IMR-90 (cell line): ENCODE data around the gene CYTH4. TPM values are rescaled to one million over a fixed set of nuclear protein-coding genes. Genes with fewer than 3 reads are reported as not detected.

ENCODE experiments used
- ATAC-seq: fragments of 200-7000 bp; cut with Tn5 transposase; 2 replicates; pipeline ENCODE4 v1.9.1; 2020; ENCODE audit warnings: low read depth, mild to moderate bottlenecking, moderate library complexity
- BruUV-seq: library from RNA; stranded (reverse); fragments of 400-500 nt; replicated peaks from 2 replicates; lab custom pipeline; 2021; lab: Mats Ljungman, UMichigan
- CTCF ChIA-PET: fragments of 300-600 bp; formaldehyde crosslinking; extraction: SDS; loops from one replicate; lab custom pipeline; 2021; ENCODE audit warnings: antibody characterized with exemption; lab: Yijun Ruan, JAX
- POLR2A ChIA-PET: fragments of 300-600 bp; sonication (Branson Sonifier 250); formaldehyde crosslinking; loops from one replicate; lab custom pipeline; 2022; ENCODE audit warnings: antibody characterized with exemption; ENCODE audit not compliant: unreplicated experiment; lab: Charles Lee
- DNase-seq: peaks from one replicate; pipeline ENCODE4 v3.0.0; 2013
- H2AFZ ChIP-seq: replicated peaks from 2 replicates; pipeline ENCODE3; 2013; ENCODE audit warnings: low read length, mild to moderate bottlenecking; ENCODE audit not compliant: poor library complexity
- H2AK5ac ChIP-seq: 2 replicates; pipeline ENCODE4 v1.6.1; 2013; ENCODE audit warnings: low read depth, low read length, inconsistent platforms
- H2AK9ac ChIP-seq: replicated peaks from 2 replicates; pipeline ENCODE3; 2013; ENCODE audit warnings: mild to moderate bottlenecking, low read depth, low read length, moderate library complexity; ENCODE audit not compliant: poor library complexity
- H2BK120ac ChIP-seq: 2 replicates; pipeline ENCODE4 v1.6.1; 2013; ENCODE audit warnings: low read depth, low read length, inconsistent platforms
- H2BK15ac ChIP-seq: 3 replicates; pipeline ENCODE4 v1.6.1; 2013; ENCODE audit warnings: low read depth, low read length, inconsistent platforms
- H2BK20ac ChIP-seq: 2 replicates; pipeline ENCODE4 v1.6.1; 2013; ENCODE audit warnings: low read depth, mild to moderate bottlenecking, inconsistent platforms, low read length, moderate library complexity
- H2BK5ac ChIP-seq: 2 replicates; pipeline ENCODE4 v1.6.1; 2013; ENCODE audit warnings: mild to moderate bottlenecking, low read depth, low read length, inconsistent platforms; ENCODE audit not compliant: poor library complexity, severe bottlenecking
- H3K14ac ChIP-seq: replicated peaks from 2 replicates; pipeline ENCODE4 v1.6.1; 2013; ENCODE audit warnings: low read depth, low read length, inconsistent platforms
- H3K18ac ChIP-seq: 2 replicates; pipeline ENCODE4 v1.6.1; 2013; ENCODE audit warnings: low read depth, low read length, control low read depth
- H3K23ac ChIP-seq: 2 replicates; pipeline ENCODE4 v1.6.1; 2013; ENCODE audit warnings: low read depth, low read length, inconsistent platforms
- H3K27ac ChIP-seq: 2 replicates; pipeline ENCODE4 v1.5.1; 2013; ENCODE audit warnings: mild to moderate bottlenecking, control low read depth, low read length; ENCODE audit not compliant: insufficient read depth
- H3K27me3 ChIP-seq: 2 replicates; pipeline ENCODE4 v1.6.1; 2013; ENCODE audit warnings: low read length; ENCODE audit not compliant: control insufficient read depth, insufficient read depth
- H3K36me3 ChIP-seq: 2 replicates; pipeline ENCODE4 v1.6.1; 2013; ENCODE audit warnings: low read length, mixed read lengths; ENCODE audit not compliant: control insufficient read depth, insufficient read depth
- H3K4ac ChIP-seq: 2 replicates; pipeline ENCODE4 v1.6.1; 2013; ENCODE audit warnings: low read depth, low read length, inconsistent platforms
- H3K4me1 ChIP-seq: 2 replicates; pipeline ENCODE4 v1.6.1; 2013; ENCODE audit warnings: low read length, mixed read lengths; ENCODE audit not compliant: control insufficient read depth, insufficient read depth
- H3K4me2 ChIP-seq: 2 replicates; pipeline ENCODE4 v1.6.1; 2013; ENCODE audit warnings: low read depth, mild to moderate bottlenecking, control low read depth, low read length, moderate library complexity
- H3K4me3 ChIP-seq: 2 replicates; pipeline ENCODE4 v1.5.1; 2013; ENCODE audit warnings: low read depth, mild to moderate bottlenecking, control low read depth, low read length, moderate library complexity; ENCODE audit not compliant: insufficient read depth
- H3K56ac ChIP-seq: 2 replicates; pipeline ENCODE4 v1.6.1; 2013; ENCODE audit warnings: low read length, inconsistent platforms; ENCODE audit not compliant: insufficient read depth; ENCODE audit errors: extremely low read depth
- H3K79me1 ChIP-seq, 2 experiments: 2 replicates each; pipeline ENCODE4 v1.6.1; 2013; ENCODE audit warnings: low read length in 2 of 2, inconsistent platforms in 1 of 2, low read depth in 1 of 2
- H3K9ac ChIP-seq: 2 replicates; pipeline ENCODE4 v1.6.1; 2013; ENCODE audit warnings: low read depth, low read length, control low read depth
- H3K9me1 ChIP-seq: 2 replicates; pipeline ENCODE4 v1.6.1; 2013; ENCODE audit warnings: low read length, inconsistent platforms; ENCODE audit not compliant: insufficient read depth
- H3K9me3 ChIP-seq: 2 replicates; pipeline ENCODE4 v1.6.1; 2013; ENCODE audit warnings: low read length; ENCODE audit not compliant: control insufficient read depth, insufficient read depth
- H4K20me1 ChIP-seq: 2 replicates; pipeline ENCODE4 v1.6.1; 2013; ENCODE audit warnings: low read length, inconsistent platforms; ENCODE audit not compliant: insufficient read depth
- H4K5ac ChIP-seq: 2 replicates; pipeline ENCODE4 v1.6.1; 2013; ENCODE audit warnings: mild to moderate bottlenecking, low read depth, low read length, control low read depth
- H4K8ac ChIP-seq, 2 experiments: 2 replicates each; pipeline ENCODE4 v1.6.1; 2013; ENCODE audit warnings: low read depth in 2 of 2, low read length in 2 of 2, control low read depth in 1 of 2, inconsistent platforms in 1 of 2
- H4K91ac ChIP-seq: 2 replicates; pipeline ENCODE4 v1.6.1; 2013; ENCODE audit warnings: low read depth, low read length, inconsistent platforms; ENCODE audit not compliant: insufficient read depth
- CEBPB ChIP-seq: IDR thresholded peaks from 2 replicates; pipeline ENCODE4 v1.6.1; 2012; ENCODE audit warnings: low read depth, low read length, improper control_type of control experiment
- CHD1 ChIP-seq: IDR thresholded peaks from 2 replicates; pipeline ENCODE4 v1.6.1; 2012; ENCODE audit warnings: low read depth, low read length, improper control_type of control experiment
- WGBS, 2 experiments: methylation state at CpG; one replicate each; pipeline versions ENCODE4 v1.1.5 to v1.1.7; 2013; ENCODE audit warnings: missing lambda C conversion rate in 2 of 2; ENCODE audit not compliant: insufficient read length in 1 of 2; ENCODE audit errors: extremely low coverage in 2 of 2; 5-methylcytosine and 5-hydroxymethylcytosine counted together
- dilution Hi-C: fragments of 300-500 bp; cut with HindIII; formaldehyde crosslinking; loops from one replicate; pipeline ENCODE4 v1.14.3; 2018; ENCODE audit warnings: low sequenced_read_pairs; ENCODE audit not compliant: unreplicated experiment
- in situ Hi-C: fragments of 300-500 bp; cut with MboI; formaldehyde crosslinking; loops from 3 replicates; pipeline ENCODE4 v1.14.3; 2019; ENCODE audit warnings: low sequenced_read_pairs, inconsistent platforms, mixed read lengths
- intact Hi-C: fragments of 100-400 bp; cut with micrococcal nuclease; formaldehyde crosslinking; loops from 2 replicates; pipeline ENCODE4 v1.10.0; 2022
- polyA plus RNA-seq, 3 experiments: library from polyadenylated mRNA; depleted of rRNA; stranded (reverse); fragments of >200 nt; gene quantifications; 2 replicates each; pipeline ENCODE4 v1.2.3, GENCODE V29; 2012; ENCODE audit warnings: low replicate concordance in 1 of 3
- total RNA-seq: library from RNA; depleted of rRNA; stranded (reverse); fragments of >200 nt; gene quantifications from 2 replicates; pipeline ENCODE4 v1.2.3, GENCODE V29; 2012

The CYTH4 gene
- total and polyA plus RNA-seq, 2 of the 4 experiments (the other 2 are of a cell fraction) = 0.36 to 0.55 TPM

- BruUV-seq = no TSS peak
- peak; percentile 14 for DNase-seq
- Histone ChIP-seq H3K27ac (no peak overlapping the region), H3K79me1 (peaks cover 0 to 14% of the 10 kb centered on the region in 2 experiments; a peak in 2 of 4 replicates), H2BK120ac (peak overlapping the region; percentile 84), H3K27me3 (no peaks in the 10 kb centered on the region), H3K23ac (no peak overlapping the region), H3K4ac (peak overlapping the region; percentile 83), H3K9ac (no peak overlapping the region), H4K8ac (no peak overlapping the region), H2BK20ac (peak overlapping the region; percentile 76; the same call in 1 of the 2 replicates), H2BK5ac (no peak overlapping the region), H3K18ac (0 out of 2 replicates have a peak overlapping the region, but pooled peaks have one; percentile 3), H2AFZ (peak overlapping the region; percentile 44), H3K14ac (no peak overlapping the region), H3K4me2 (no peak overlapping the region), H2AK9ac (no peak overlapping the region), H3K9me1 (peaks cover 20% of the 10 kb centered on the region), H3K4me3 (no peak overlapping the region), H2AK5ac (peak overlapping the region; percentile 32), H4K5ac (no peak overlapping the region), H3K9me3 (no peaks in the 10 kb centered on the region), H4K20me1 (no peaks in the 10 kb centered on the region), H3K36me3 (no peaks in the 10 kb centered on the region), H3K56ac (no peak overlapping the region), H4K91ac (0 out of 2 replicates have a peak overlapping the region, but pooled peaks have one; percentile 44), H2BK15ac (no peak overlapping the region), H3K4me1 (peaks cover 29% of the 10 kb centered on the region)
- ATAC-seq = no peak
- intact Hi-C loops (no loop called here), in situ Hi-C loops (no loop called here), dilution Hi-C loops (no loop called here)
- 100% methylated on average over 2 of the region's 6 CpGs; no CpG with 5 or more reads in 1 of the 2 experiments for WGBS, 2 experiments
- ChIA-PET CTCF (no interaction called here), POLR2A (no interaction called here)
- TF ChIP-seq CHD1 (no peak), CEBPB (peak; percentile 29; the same call in 1 of the 2 replicates)
Measured at GRCh38 chr22:37301144-37301830, 19.0 kb downstream of the CYTH4 start.
